Mucosa of stomach (tissue), 1 donor: ENCODE data around the gene CLIC4.

ENCODE experiments used
- H3K27me3 ChIP-seq: one replicate; pipeline ENCODE4 v1.7.0; 2013; ENCODE audit warnings: mild to moderate bottlenecking, low read length; ENCODE audit not compliant: control insufficient read depth, insufficient read depth
- H3K36me3 ChIP-seq: one replicate; pipeline ENCODE4 v1.7.0; 2013; ENCODE audit warnings: low read length; ENCODE audit not compliant: control insufficient read depth, insufficient read depth
- H3K4me1 ChIP-seq: one replicate; pipeline ENCODE4 v1.7.0; 2013; ENCODE audit warnings: mild to moderate bottlenecking, low read length; ENCODE audit not compliant: control insufficient read depth, insufficient read depth
- H3K4me3 ChIP-seq: one replicate; pipeline ENCODE4 v1.7.0; 2013; ENCODE audit warnings: low read length
- H3K9ac ChIP-seq: one replicate; pipeline ENCODE4 v1.7.0; 2013; ENCODE audit warnings: mild to moderate bottlenecking, low read length, moderate library complexity
- H3K9me3 ChIP-seq: one replicate; pipeline ENCODE4 v1.7.0; 2013; ENCODE audit warnings: mild to moderate bottlenecking, low read length, moderate library complexity; ENCODE audit not compliant: control insufficient read depth
- donor health status: Pancreatic carcinoma.

Gene CLIC4

DNA sequence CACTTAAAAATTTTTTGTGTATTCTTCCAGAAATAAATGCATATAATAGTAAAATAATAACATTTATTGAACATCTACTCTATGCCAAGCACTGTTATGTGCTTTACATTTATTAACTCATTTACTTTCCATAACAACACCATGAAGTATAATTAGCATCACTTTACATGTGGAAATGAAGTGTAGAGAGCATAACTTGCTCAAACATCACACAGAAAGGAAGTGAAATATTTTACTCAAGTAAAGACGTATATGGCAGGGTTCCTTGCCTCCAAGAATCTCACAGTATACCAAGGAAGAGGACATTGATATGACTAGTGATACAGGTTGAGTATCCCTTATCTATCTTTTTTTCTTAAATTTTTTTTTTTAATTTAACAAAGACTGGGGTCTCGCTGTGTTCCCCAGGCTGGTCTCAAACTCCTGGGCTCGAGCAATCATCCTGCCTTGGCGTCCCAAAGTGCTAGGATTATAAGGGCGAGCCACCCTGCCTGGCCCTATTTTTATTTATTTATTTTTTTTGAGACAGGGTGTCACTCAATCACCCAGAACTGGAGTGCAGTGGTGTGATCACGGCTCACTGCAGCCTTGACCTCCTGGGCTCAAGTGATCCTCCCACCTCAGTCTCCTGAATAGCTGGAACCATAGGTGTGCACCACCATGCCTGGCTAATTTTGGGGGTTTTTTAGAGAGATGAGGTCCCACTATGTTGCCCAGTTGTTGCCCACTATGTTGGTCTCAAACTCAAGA lies 7.7 kb upstream of the CLIC4 start:
- Histone ChIP-seq H3K9ac (no peak overlapping the region), H3K36me3 (no peaks in the 10 kb centered on the region), H3K4me3 (no peak overlapping the region), H3K27me3 (no peaks in the 10 kb centered on the region), H3K9me3 (no peaks in the 10 kb centered on the region), H3K4me1 (peaks cover 8% of the 10 kb centered on the region)

GRCh38 chr1:24739241-24739640 lies 6.0 kb upstream of the CLIC4 start:
- peaks cover 25% of the 10 kb centered on the region for H3K4me1 ChIP-seq
- H3K9me3 ChIP-seq, result no peaks in the 10 kb centered on the region
- H3K27me3 ChIP-seq, result no peaks in the 10 kb centered on the region
- H3K36me3 ChIP-seq, result no peaks in the 10 kb centered on the region
- H3K9ac ChIP-seq, result no peak overlapping the region
- no peak overlapping the region for H3K4me3 ChIP-seq

DNA sequence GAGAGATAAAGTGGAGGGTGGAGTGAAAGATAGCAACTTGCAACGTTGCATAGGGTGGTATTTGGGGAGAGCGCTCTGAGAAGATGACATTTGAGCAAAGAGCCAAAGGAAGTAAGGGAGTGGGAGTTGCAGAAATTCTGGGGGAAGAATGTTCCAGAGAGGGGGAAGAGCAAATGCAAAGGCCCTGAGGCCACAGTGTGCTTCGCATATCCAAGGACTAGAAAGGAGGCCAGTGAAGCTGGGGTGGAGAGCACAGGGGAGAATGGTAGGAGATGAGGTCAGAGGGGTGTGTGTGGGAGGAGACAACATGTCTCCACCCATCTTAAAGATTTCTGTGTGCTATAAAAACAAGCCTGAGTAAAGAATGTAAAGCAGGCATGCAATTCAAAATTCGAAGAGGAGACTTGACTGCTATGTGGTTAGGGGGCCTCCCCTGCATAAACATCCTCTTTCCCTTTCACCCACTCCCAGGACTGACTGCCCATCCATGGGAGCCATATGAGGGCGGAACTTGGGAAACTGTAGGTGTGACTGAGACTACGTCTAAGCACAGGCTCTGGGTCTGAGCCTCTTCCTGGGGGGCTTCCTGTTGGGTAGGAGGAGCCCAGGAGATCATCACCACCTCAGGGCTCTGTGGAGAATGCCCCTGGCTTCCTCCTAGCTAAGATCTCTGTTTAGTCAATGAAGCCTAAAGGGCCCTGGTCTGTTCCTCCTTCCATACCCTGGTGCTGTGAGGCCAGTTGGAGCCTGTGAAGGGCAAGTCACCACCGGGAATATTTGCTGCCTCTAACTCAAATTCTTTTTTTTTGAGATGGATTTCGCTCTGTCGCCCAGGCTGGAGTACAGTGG lies 2.9 kb upstream of the CLIC4 start:
- no peak overlapping the region for H3K4me3 ChIP-seq
- peak overlapping the region; percentile 29 for H3K9ac ChIP-seq
- H3K36me3 ChIP-seq, result no peaks in the 10 kb centered on the region
- no peaks in the 10 kb centered on the region for H3K27me3 ChIP-seq
- H3K4me1 ChIP-seq, result peaks cover 26% of the 10 kb centered on the region
- no peaks in the 10 kb centered on the region for H3K9me3 ChIP-seq

DNA sequence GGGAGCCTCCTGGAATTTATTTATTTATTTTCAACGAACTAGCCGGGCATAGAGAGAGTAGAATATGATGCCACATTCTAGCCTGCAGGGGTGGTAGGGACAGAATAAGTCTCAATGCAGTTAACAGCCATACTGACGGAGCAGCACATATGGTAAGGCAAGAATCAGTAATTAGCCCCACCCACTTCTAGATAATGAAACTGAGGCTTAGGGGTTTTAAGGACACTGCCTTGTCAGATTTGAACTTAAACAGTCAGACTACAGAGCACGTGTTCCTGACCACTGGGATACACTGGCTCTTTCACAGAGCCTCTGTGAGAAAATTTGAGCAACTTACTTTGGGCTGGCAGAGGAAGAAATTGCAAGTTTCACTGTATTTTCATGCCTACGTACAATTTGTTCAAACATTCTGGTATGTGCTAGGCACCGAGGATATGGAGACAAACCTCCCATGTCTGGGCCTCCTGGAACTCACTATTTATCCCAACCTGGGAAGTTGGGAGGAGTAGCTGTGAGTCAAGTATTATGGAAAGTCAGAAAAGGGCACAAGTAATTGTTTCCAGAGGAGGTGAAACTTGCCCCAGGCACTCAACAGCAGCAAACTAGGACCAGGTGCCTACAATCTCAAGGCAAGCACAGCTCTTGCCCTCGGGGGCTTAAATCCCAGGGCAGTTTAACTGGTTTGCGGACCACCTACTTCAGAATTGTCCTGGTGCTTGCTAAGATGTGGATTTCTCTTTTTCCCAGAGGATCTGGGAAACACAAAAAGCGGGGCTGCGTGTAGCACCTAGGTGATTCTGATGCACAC lies 1.6 kb upstream of the CLIC4 start:
- Histone ChIP-seq H3K27me3 (no peaks in the 10 kb centered on the region), H3K4me3 (no peak overlapping the region), H3K4me1 (peaks cover 30% of the 10 kb centered on the region), H3K36me3 (no peaks in the 10 kb centered on the region), H3K9me3 (no peaks in the 10 kb centered on the region), H3K9ac (peak overlapping the region; percentile 15)

GRCh38 chr1:24745711-24746413 lies 615 bp downstream of the CLIC4 start:
- Histone ChIP-seq H3K9me3 (no peaks in the 10 kb centered on the region), H3K9ac (peak overlapping the region; percentile 70), H3K36me3 (no peaks in the 10 kb centered on the region), H3K4me3 (peak overlapping the region; percentile 34), H3K27me3 (no peaks in the 10 kb centered on the region), H3K4me1 (peaks cover 30% of the 10 kb centered on the region)

DNA sequence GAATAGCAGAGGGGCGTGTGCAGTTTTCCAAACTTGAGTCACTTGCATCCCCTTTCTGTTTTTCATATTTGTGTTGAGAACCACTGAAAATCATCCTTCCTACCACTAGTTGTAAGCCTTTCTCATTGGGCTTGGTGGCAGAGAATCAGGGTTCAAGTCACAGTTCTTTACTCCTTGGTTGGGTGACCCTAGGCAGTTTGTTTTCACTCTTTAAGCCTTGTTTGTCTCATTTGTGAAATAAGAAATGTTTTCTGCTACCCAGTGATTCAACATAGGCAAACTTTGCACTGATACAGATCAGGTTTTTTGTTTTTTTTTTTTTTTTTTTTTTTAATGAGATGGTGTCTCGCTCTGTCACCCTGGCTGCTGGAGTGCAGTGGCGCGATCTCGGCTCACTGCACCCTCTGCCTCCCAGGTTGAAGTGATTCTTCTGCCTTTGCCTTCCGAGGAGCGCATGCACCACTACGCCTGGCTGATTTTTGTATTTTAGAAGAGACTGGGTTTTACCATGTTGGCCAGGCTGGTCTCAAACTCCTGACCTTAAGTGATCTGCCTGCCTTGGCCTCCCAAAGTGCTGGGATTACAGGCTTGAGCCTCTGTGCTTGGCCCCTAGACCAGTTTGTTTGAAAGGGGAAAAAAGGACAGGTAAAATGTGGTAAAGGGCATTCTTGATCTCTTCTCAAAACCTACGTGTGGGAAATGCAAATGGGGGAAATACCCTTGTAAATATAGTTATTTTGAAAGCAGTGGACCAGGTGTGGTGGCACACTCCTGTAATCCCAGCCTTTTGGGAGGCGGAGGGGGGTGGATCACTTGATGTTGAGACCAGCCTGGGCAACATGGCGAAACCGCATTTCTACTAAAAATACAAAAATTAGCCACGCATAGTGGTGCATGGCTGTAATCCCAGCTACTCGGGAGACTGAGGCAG lies 3.2 kb downstream of the CLIC4 start:
- no peak overlapping the region for H3K4me3 ChIP-seq

GRCh38 chr1:24749252-24749651 lies 4.0 kb downstream of the CLIC4 start:
- no peaks in the 10 kb centered on the region for H3K36me3 ChIP-seq
- no peaks in the 10 kb centered on the region for H3K9me3 ChIP-seq
- H3K4me1 ChIP-seq, result peaks cover 5% of the 10 kb centered on the region
- no peaks in the 10 kb centered on the region for H3K27me3 ChIP-seq
- no peak overlapping the region for H3K9ac ChIP-seq
- H3K4me3 ChIP-seq, result no peak overlapping the region

More for the DNA sequence above, 3.2 kb downstream of the CLIC4 start:
- no peaks in the 10 kb centered on the region for H3K27me3 ChIP-seq
- no peak overlapping the region for H3K9ac ChIP-seq
- H3K36me3 ChIP-seq, result no peaks in the 10 kb centered on the region
- no peaks in the 10 kb centered on the region for H3K9me3 ChIP-seq
- H3K4me1 ChIP-seq, result peaks cover 13% of the 10 kb centered on the region

DNA sequence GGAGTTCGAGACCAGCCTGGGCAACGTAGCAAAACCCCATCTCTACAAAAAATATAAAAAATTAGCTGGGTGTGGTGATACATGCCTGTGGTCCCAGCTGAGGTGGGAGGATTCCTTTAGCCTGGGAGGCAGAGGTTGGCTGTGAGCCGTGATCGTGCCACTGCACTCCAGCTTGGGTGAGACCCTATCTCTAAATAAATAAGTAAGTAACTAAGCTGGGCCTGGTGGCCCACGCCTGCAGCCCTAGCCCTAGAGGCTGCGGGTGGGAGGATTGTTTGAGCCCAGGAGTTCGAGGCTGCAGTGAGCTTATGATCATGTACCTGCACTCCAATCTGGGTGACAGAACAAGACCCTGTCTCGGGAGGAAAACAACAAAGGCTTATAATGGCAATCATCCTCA lies 4.6 kb downstream of the CLIC4 start:
- H3K9me3 ChIP-seq, result no peaks in the 10 kb centered on the region
- H3K9ac ChIP-seq, result no peak overlapping the region
- H3K4me3 ChIP-seq, result no peak overlapping the region
- H3K4me1 ChIP-seq, result peaks cover 3% of the 10 kb centered on the region
- H3K36me3 ChIP-seq, result no peaks in the 10 kb centered on the region
- H3K27me3 ChIP-seq, result no peaks in the 10 kb centered on the region

DNA sequence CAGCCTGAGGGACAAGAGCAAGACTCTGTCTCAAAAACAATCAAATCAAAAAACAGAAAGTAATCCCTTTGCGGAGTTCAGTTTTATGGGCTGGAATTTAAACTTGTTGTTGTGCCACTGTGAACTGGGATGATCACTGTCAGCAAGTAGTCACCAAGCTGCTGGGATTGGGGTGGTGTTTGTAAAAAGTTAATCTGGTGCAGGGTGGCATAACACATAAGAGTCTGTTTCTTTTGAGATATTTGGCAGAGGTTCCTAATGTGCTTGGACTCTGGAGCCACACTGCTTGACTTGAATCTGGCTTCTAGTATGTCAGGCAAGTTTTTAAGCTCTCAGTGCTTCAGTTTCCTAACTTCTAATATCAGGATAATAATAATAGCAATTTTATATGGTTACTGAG lies 6.6 kb downstream of the CLIC4 start:
- Histone ChIP-seq H3K36me3 (no peaks in the 10 kb centered on the region), H3K4me1 (peaks cover 3% of the 10 kb centered on the region), H3K9ac (no peak overlapping the region), H3K27me3 (no peaks in the 10 kb centered on the region), H3K9me3 (no peaks in the 10 kb centered on the region), H3K4me3 (no peak overlapping the region)

DNA sequence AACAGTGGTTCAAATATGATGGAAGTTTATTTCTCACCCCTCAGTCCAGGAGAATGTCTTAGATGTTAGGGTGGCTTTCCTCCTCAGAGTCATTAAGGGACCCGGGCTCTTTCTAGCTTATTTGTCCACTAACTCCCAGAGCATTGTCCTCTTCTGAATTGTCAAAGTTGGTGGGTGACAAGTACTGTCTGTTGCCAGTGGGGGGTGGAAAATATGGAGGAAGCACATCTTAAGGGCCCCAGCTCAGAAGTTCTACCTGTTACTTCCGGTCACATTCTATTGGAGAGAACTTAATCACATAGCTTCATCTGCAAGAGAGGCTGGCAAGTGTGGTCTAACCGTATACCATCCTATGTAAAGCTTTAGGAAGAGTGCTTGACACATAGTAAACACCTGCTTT lies 7.1 kb downstream of the CLIC4 start:
- H3K4me3 ChIP-seq, result no peak overlapping the region
- no peaks in the 10 kb centered on the region for H3K9me3 ChIP-seq
- H3K4me1 ChIP-seq, result peaks cover 3% of the 10 kb centered on the region

DNA sequence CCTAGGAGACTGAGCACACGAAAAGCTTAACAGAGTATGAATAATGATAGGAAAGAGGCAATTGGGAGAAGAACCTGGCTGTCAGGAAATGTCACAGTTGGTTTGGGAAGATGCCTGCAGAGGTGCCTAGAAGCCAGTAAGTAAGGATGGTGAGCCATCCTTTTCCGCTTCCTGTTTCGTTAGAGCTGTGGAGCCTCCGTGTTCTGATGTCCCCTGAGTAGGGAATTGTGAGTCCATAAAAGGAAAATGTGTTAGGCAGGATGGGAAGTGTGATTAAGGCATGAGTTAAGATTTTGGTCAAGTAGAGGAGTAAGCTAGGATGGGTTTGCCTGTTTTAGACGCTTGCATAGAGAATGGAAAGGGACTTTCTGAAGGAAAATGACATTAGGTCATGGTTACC lies 9.0 kb downstream of the CLIC4 start:
- Histone ChIP-seq H3K36me3 (no peaks in the 10 kb centered on the region), H3K9me3 (no peaks in the 10 kb centered on the region), H3K27me3 (no peaks in the 10 kb centered on the region), H3K9ac (no peak overlapping the region), H3K4me3 (no peak overlapping the region), H3K4me1 (no peaks in the 10 kb centered on the region)

More for the DNA sequence above, 7.1 kb downstream of the CLIC4 start:
- Histone ChIP-seq H3K27me3 (no peaks in the 10 kb centered on the region), H3K36me3 (no peaks in the 10 kb centered on the region), H3K9ac (no peak overlapping the region)
